H9 (cell line): ENCODE data around the gene CBFA2T2. TPM values are rescaled to one million over a fixed set of nuclear protein-coding genes. Genes with fewer than 3 reads are reported as not detected.
A peak's percentile ranks its signal among the peaks of the same experiment; 100 is the strongest.

Experiments used
- DNase-seq: peaks from one replicate; pipeline ENCODE4 v3.0.0-alpha.2; 2017
- H2AFZ ChIP-seq: one replicate; pipeline ENCODE4 v1.6.1; 2013; ENCODE audit warnings: mild to moderate bottlenecking, low read length, control low read depth, moderate library complexity
- H2AK5ac ChIP-seq: 2 replicates; pipeline ENCODE4 v1.6.1; 2013; ENCODE audit warnings: low read length, control low read depth, mixed read lengths; ENCODE audit not compliant: insufficient read length
- H2BK120ac ChIP-seq: one replicate; pipeline ENCODE4 v1.6.1; 2013; ENCODE audit warnings: low read depth, mild to moderate bottlenecking, low read length, control low read depth, inconsistent platforms; ENCODE audit not compliant: poor library complexity, severe bottlenecking
- H2BK12ac ChIP-seq: 2 replicates; pipeline ENCODE4 v1.6.1; 2013; ENCODE audit warnings: low read length, control low read depth, mixed read lengths, low read depth; ENCODE audit not compliant: insufficient read length
- H2BK15ac ChIP-seq: 2 replicates; pipeline ENCODE4 v1.6.1; 2013; ENCODE audit warnings: low read depth, low read length, control low read depth
- H2BK20ac ChIP-seq: one replicate; pipeline ENCODE4 v1.6.1; 2013; ENCODE audit warnings: low read depth, mild to moderate bottlenecking, low read length, control low read depth, inconsistent platforms; ENCODE audit not compliant: poor library complexity, severe bottlenecking
- H2BK5ac ChIP-seq: 2 replicates; pipeline ENCODE4 v1.6.1; 2013; ENCODE audit warnings: low read length, control low read depth, mixed read lengths; ENCODE audit not compliant: insufficient read length
- H3K14ac ChIP-seq: 2 replicates; pipeline ENCODE4 v1.6.1; 2013; ENCODE audit warnings: low read length, control low read depth; ENCODE audit not compliant: insufficient read depth
- H3K18ac ChIP-seq: 2 replicates; pipeline ENCODE4 v1.6.1; 2013; ENCODE audit warnings: low read depth, mild to moderate bottlenecking, mixed read lengths, low read length, control low read depth; ENCODE audit not compliant: insufficient read length
- H3K23ac ChIP-seq: 2 replicates; pipeline ENCODE4 v1.6.1; 2013; ENCODE audit warnings: low read length, control low read depth, mixed read lengths, low read depth; ENCODE audit not compliant: insufficient read length
- H3K23me2 ChIP-seq: 2 replicates; pipeline ENCODE4 v1.6.1; 2013; ENCODE audit warnings: low read depth, mild to moderate bottlenecking, mixed read lengths, low read length, control low read depth; ENCODE audit not compliant: insufficient read length, poor library complexity, severe bottlenecking
- H3K27ac ChIP-seq: 2 replicates; pipeline ENCODE4 v1.5.1; 2013; ENCODE audit warnings: low read length, control low read depth, mixed read lengths, low read depth; ENCODE audit not compliant: insufficient read length
- H3K27me3 ChIP-seq: 2 replicates; pipeline ENCODE4 v1.6.1; 2013; ENCODE audit warnings: low read length, control low read depth, inconsistent platforms; ENCODE audit not compliant: insufficient read depth
- H3K4ac ChIP-seq: 2 replicates; pipeline ENCODE4 v1.6.1; 2013; ENCODE audit warnings: low read depth, mild to moderate bottlenecking, control low read depth, inconsistent platforms, low read length, moderate library complexity
- H3K4me1 ChIP-seq: 2 replicates; pipeline ENCODE4 v1.6.1; 2013; ENCODE audit warnings: low read length, control low read depth, inconsistent platforms; ENCODE audit not compliant: insufficient read depth
- H3K4me2 ChIP-seq: 2 replicates; pipeline ENCODE4 v1.6.1; 2013; ENCODE audit warnings: low read length, control low read depth, mixed read lengths; ENCODE audit not compliant: insufficient read length, insufficient read depth
- H3K56ac ChIP-seq: 2 replicates; pipeline ENCODE4 v1.6.1; 2013; ENCODE audit warnings: low read depth, mild to moderate bottlenecking, mixed read lengths, low read length, control low read depth; ENCODE audit not compliant: insufficient read length
- H3K79me1 ChIP-seq: 2 replicates; pipeline ENCODE4 v1.6.1; 2013; ENCODE audit warnings: low read depth, mild to moderate bottlenecking, moderate library complexity, low read length, control low read depth, inconsistent platforms; ENCODE audit not compliant: insufficient read depth, poor library complexity, severe bottlenecking
- H3K79me2 ChIP-seq: 2 replicates; pipeline ENCODE4 v1.6.1; 2013; ENCODE audit warnings: low read length, control low read depth, inconsistent platforms; ENCODE audit not compliant: insufficient read depth
- H3K9ac ChIP-seq: 2 replicates; pipeline ENCODE4 v1.6.1; 2013; ENCODE audit warnings: low read length, control low read depth, mixed read lengths; ENCODE audit not compliant: insufficient read length; ENCODE audit errors: extremely low read depth
- H3K9me3 ChIP-seq: one replicate; pipeline ENCODE4 v1.6.1; 2013; ENCODE audit warnings: low read depth, low read length, inconsistent platforms; ENCODE audit not compliant: control insufficient read depth
- H3T11ph ChIP-seq: one replicate; pipeline ENCODE4 v1.6.1; 2013; ENCODE audit warnings: mild to moderate bottlenecking, low read length, control low read depth, inconsistent platforms
- H4K20me1 ChIP-seq: one replicate; pipeline ENCODE4 v1.6.1; 2013; ENCODE audit not compliant: control insufficient read depth, insufficient read length, insufficient read depth
- H4K5ac ChIP-seq: 2 replicates; pipeline ENCODE4 v1.6.1; 2013; ENCODE audit warnings: low read depth, mild to moderate bottlenecking, mixed read lengths, low read length, control low read depth; ENCODE audit not compliant: insufficient read length
- H4K8ac ChIP-seq: replicated peaks from 2 replicates; pipeline ENCODE4 v1.6.1; 2013; ENCODE audit warnings: low read length, control low read depth, mixed read lengths, low read depth; ENCODE audit not compliant: insufficient read length
- H4K91ac ChIP-seq: 2 replicates; pipeline ENCODE4 v1.6.1; 2013; ENCODE audit warnings: low read depth, mild to moderate bottlenecking, moderate library complexity, mixed read lengths, low read length, control low read depth; ENCODE audit not compliant: insufficient read length
- H3K27ac Mint-ChIP-seq, 3 experiments: 2 replicates in 2 of 3; 3 replicates in 1 of 3; pipeline ENCODE4 v1.8.0; 2020 to 2021; ENCODE audit warnings: mixed read lengths in 3 of 3, mild to moderate bottlenecking in 1 of 3, moderate library complexity in 1 of 3
- H3K27me3 Mint-ChIP-seq: 2 replicates; pipeline ENCODE4 v1.8.0; 2021; ENCODE audit warnings: low read depth, mild to moderate bottlenecking, moderate library complexity, mixed read lengths
- H3K36me3 Mint-ChIP-seq, 3 experiments: 2 replicates in 2 of 3; 3 replicates in 1 of 3; pipeline ENCODE4 v1.8.0; 2020 to 2021; ENCODE audit warnings: low read depth in 3 of 3, mixed read lengths in 3 of 3; ENCODE audit not compliant: insufficient read depth in 1 of 3
- H3K4me1 Mint-ChIP-seq, 2 experiments: 2 replicates each; pipeline ENCODE4 v1.8.0; 2020; ENCODE audit warnings: mixed read lengths in 2 of 2
- H3K4me3 Mint-ChIP-seq, 2 experiments: 2 replicates in 1 of 2; 3 replicates in 1 of 2; pipeline ENCODE4 v1.8.0; 2020 to 2021; ENCODE audit warnings: mild to moderate bottlenecking in 2 of 2, mixed read lengths in 2 of 2, moderate library complexity in 1 of 2
- H3K9me3 Mint-ChIP-seq, 2 experiments: 2 replicates in 1 of 2; 3 replicates in 1 of 2; pipeline ENCODE4 v1.8.0; 2020; ENCODE audit warnings: mild to moderate bottlenecking in 2 of 2, mixed read lengths in 2 of 2, moderate library complexity in 1 of 2
- CTCF ChIP-seq: fragments of 200-600 bp; sonication (generic); conservative IDR thresholded peaks from 3 replicates; pipeline ENCODE4 v1.8.0; 2021; ENCODE audit warnings: antibody characterized with exemption, mild to moderate bottlenecking
- WGBS: extraction: QIAGEN DNeasy Blood & Tissue Kit; methylation state at CpG from one replicate; pipeline ENCODE4 v1.1.7; 2013; ENCODE audit warnings: missing lambda C conversion rate, low lambda C conversion rate, mixed read lengths; ENCODE audit not compliant: insufficient read length; ENCODE audit errors: extremely low coverage; 5-methylcytosine and 5-hydroxymethylcytosine counted together
- total RNA-seq: library from RNA; stranded (reverse); gene quantifications from 2 replicates; pipeline ENCODE4 v1.2.1, GENCODE V29; 2021

Gene CBFA2T2
- total RNA-seq, 1 experiment from 2014 or later: 11.2 TPM

GRCh38 chr20:33676652-33677645 is 187.1 kb downstream of the CBFA2T2 start:
- Histone ChIP-seq H3K4me2 (no peak overlapping the region), H3K23me2 (peaks cover 21% of the 10 kb centered on the region), H3K4me1 (peaks cover 4% of the 10 kb centered on the region; the same call in 1 of the 2 replicates), H2AK5ac (no peak overlapping the region), H3K27ac (no peak overlapping the region), H3K9ac (no peak overlapping the region), H3K9me3 (no peaks in the 10 kb centered on the region), H3K27me3 (no peaks in the 10 kb centered on the region), H3K4ac (no peak overlapping the region), H3T11ph (no peak overlapping the region), H2BK120ac (no peak overlapping the region), H4K91ac (no peak overlapping the region), H2BK12ac (no peak overlapping the region), H2BK15ac (no peak overlapping the region), H3K23ac (no peak overlapping the region), H4K20me1 (no peaks in the 10 kb centered on the region), H3K79me1 (no peaks in the 10 kb centered on the region), H3K79me2 (no peaks in the 10 kb centered on the region; the same call in 1 of the 2 replicates), H3K56ac (no peak overlapping the region), H2AFZ (no peak overlapping the region), H2BK5ac (no peak overlapping the region), H4K5ac (no peak overlapping the region), H4K8ac (no peak overlapping the region), H3K14ac (no peak overlapping the region), H2BK20ac (no peak overlapping the region), H3K18ac (no peak overlapping the region)
- WGBS: no CpG with 5 or more reads among the region's 31 CpGs
- Mint-ChIP-seq H3K27ac (peak overlapping the region in 1 of 3 experiments; percentile 11; a peak in 2 of 7 replicates), H3K9me3 (no peaks in the 10 kb centered on the region; a peak in 1 of 5 replicates), H3K4me1 (peaks cover 29 to 30% of the 10 kb centered on the region in 2 experiments), H3K27me3 (peaks cover 2% of the 10 kb centered on the region), H3K36me3 (peaks cover 31 to 57% (median 38%) of the 10 kb centered on the region in 3 experiments; a peak in 6 of 7 replicates), H3K4me3 (no peak overlapping the region)
- no peak for DNase-seq
- no peak for TF ChIP-seq CTCF
